Mucosa of gallbladder (tissue), 1 donor: Measurements from ENCODE around the gene PRRC2A. TPM values are rescaled to one million over a fixed set of nuclear protein-coding genes. Genes with fewer than 3 reads are reported as not detected.

Source experiments
- DNase-seq: peaks from one replicate; pipeline ENCODE4 v3.0.0-alpha.2; 2020; ENCODE audit warnings: low spot score
- total RNA-seq: library from RNA; stranded (reverse); gene quantifications from one replicate; pipeline ENCODE4 v1.2.1, GENCODE V29; 2021
- donor health status: DM: no; HTN: no; CAD: no.

Gene PRRC2A
- total RNA-seq, 1 donor from 2014 or later = 162 TPM

DNA sequence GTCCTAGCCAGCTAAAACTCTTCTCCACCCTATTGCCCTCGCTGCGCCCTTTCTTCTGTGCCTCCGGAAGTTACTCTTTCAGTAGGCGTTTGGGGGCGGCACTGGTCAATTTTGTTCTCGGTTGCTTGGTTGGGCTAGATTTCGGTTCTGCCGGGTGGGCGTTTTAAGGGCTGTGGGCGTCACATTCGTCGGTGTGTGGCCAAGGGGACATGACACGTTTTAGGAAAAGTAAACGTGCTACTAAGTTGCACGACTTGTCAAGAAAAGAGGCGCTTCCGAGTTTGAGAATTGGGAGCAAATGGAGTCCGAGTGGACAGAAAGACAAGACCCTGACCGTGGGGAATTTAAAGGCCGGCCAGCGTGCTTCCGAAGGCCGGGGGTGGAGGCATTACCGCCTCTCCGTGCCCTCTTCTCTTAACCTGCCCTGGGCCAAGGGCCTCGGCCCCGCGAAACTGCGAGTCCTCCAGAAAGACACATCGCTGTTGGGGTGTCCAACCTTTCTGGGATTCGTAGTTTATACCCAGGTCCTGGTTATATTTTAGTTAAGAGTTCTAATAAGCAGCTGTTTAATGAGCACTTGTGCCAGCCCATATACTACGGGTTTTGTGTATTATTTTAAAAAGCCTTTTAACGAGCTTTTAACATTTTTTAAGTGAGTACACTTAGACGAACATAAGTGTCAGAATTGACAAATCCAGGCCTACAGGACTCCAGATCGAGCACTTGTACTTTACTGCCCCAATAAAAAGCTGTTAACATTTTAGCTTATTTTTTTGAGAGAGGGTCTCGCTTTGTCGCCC, 32.6 kb downstream of the PRRC2A start:
- peak; percentile 90 for DNase-seq

GRCh38 chr6:31654574-31655348, 34.2 kb downstream of the PRRC2A start:
- no peak for DNase-seq

GRCh38 chr6:31655349-31656237, 35.1 kb downstream of the PRRC2A start, which contains the start of gene APOM:
Gene APOM (plus strand): TSS chr6:31655894. CDS start chr6:31655967, 73 bp downstream.
- DNase-seq = no peak

- DNase-seq = no peak
These were observed 37.1 kb downstream of the PRRC2A start for GRCh38 chr6:31657406-31658157.

DNA sequence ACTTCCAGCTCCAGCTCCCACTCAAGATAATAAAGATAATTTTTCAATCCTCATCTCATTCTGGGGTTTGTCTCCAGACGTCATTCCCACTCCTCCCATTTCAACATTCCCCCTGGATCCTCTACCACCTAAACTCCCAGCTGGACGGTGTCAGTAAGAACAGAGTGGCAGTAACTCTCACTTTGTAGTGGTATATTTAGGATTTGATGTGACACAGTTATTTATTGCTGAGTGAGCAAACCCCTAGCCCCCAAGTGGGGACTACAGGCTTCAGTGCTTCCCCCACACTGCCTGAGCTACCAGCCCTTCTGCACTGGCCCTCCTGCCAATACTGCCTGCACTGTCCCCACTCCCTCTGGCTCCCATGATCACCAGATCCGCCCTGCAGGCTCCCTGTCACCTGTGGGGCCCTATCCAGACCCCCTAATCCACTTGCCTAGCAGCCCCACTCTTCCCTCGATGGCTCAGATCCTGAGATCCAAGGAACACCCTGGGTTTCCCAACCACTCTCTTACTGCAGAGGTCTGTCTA, 37.7 kb downstream of the PRRC2A start:
- no peak for DNase-seq

DNA sequence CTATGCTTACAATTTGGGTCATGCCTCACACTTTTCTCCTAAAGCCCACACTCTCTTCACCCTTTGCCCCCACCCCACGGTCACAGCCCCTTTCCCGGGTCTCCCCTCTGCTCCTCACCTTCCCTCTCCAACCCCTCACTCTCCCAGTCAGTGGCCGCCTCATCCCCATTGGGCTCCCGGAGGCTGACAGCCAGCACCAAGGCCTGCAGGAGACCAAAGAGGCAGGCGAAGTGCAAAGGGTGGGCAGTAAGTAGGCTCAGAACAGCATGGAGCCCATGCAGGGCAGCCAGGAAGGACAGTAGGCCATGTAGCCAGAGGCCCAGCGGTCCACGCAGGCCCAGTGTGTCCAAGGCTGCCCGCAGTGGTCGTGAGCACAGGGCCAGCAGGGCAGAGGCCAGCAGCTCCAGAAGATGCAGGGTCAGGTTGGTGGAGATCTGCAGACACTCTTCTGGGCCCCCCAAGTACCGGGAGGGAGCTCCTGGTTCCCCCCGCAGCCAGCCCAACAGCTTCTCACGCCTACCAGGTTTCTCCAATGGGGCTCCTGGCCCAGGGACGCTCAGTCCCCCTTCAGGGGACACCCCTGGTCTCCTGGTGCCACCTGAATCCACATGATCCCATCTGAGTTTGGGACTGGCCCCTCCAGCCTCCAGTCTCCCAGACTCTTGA, 38.6 kb downstream of the PRRC2A start:
- DNase-seq = no peak

- DNase-seq = no peak
These were observed 39.3 kb downstream of the PRRC2A start for GRCh38 chr6:31659649-31660380.

GRCh38 chr6:31660381-31661261, 40.1 kb downstream of the PRRC2A start, which contains the start of gene C6orf47:
Gene C6orf47 (minus strand): TSS chr6:31660778. CDS start chr6:31659947, 831 bp downstream.
- peak; percentile 84 for DNase-seq

GRCh38 chr6:31661262-31662123, 41.0 kb downstream of the PRRC2A start:
- no peak for DNase-seq

DNA sequence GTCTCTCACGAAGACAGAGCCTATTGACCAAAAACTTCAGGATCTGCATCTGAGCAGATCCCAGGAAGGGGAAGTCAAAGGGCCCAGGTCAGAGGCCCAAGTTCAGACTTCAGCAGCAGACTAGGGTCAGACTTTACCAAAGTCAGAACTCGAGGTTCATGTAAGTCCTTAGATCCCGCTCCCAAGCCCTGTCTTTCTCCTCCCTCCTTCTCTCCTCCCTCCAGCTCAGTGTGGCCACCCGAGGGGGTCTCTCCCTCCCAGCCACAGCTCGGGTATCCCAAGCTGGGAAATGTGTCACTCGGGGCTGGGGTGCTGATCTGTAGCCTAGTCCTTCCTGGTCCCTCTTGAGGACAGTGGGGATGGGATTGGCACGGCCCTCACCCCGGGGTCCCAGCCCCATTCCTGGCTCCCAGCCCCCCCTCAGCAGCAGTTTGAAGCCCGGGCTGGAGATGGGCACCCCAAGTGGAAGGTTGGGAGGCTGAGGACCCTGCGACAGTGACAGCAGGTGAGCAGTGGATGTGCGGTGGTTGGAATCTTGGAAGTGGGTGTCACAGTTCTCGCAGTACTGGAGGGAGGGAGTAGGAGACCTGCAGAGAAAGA, 41.7 kb downstream of the PRRC2A start:
- DNase-seq = no peak

DNA sequence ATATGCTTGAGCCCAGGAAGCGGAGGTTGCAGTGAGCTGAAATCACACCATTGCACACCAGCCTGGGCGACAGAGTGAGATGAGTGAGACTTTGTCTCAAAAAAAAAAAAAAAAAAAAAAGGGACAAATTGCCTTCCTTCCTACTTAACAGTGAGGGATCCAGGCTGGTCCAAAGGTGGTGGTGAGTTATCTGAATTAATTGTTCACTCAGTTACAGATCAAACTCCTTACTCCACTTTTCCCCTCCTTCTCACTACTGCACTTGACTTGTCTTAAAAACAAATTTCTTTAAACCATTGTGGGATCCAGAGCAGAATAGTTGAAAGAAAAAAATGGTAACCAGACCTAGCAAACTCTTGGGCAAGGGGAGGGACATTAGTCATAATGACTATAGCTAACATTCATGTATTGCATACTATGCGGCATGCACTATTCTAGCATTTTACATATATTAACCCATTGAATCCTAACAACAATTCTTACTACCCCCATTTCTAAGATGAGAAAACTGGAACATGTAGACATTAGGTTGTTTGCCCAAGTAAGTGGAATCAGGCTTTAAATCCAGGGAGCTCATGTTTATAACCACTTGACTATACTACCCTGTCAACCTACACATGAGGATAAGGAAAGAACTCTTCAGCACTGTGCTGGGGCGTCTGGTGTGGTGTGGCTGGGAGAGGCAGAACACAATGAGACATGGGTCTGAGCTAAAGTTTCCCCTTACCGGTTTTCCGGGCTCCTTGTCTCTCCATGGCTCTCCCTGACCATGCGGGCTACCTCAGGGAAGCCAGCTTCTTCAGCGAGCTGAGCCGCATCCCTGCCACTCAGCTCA, 42.8 kb downstream of the PRRC2A start:
- DNase-seq = no peak

GRCh38 chr6:31663961-31664789, 43.7 kb downstream of the PRRC2A start:
- DNase-seq = no peak

- peak; percentile 95 for DNase-seq
These were observed 44.4 kb downstream of the PRRC2A start, which contains the start of gene GPANK1 for GRCh38 chr6:31664790-31665500. Gene GPANK1 (minus strand): TSS chr6:31664997. CDS start chr6:31664478, 519 bp downstream.
